ENCODE data around the gene ZNF646. TPM values are rescaled to one million over a fixed set of nuclear protein-coding genes. Genes with fewer than 3 reads are reported as not detected.

ZNF646 gene
- total and polyA plus RNA-seq, 7 experiments from 2014 or later = 3.9 to 49.1 (median 23.9) TPM

DNA sequence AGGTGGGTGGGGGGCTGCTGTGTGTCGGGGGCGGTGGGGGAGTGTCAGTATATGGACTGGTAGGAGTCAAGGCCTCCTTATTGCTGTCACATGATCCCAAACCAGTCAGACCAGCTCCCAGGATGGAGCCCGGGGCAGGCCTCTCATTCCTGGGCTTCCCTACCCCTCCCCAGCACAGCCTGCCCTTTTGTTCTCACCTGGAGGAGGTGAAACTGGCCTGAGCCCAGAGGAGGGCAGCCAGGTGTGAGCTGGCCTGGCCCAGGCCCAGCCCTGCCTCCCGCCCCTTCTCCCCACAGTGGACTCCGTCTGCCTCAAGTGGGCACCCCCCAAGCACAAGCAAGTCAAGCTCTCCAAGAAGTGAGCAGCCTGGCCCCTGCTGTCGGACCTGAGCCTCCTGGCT is 56.7 kb downstream of the ZNF646 start:
- Mint-ChIP-seq H3K36me3 (peaks cover 0 to 16% (median 4%) of the 10 kb centered on the region in 5 donors), H3K4me1 (peaks cover 3 to 20% (median 11%) of the 10 kb centered on the region in 7 donors), H3K27ac (no peak overlapping the region), H3K27me3 (no peaks in the 10 kb centered on the region), H3K4me3 (no peak overlapping the region), H3K9me3 (no peaks in the 10 kb centered on the region)
- ATAC-seq (no peak), DNase-seq (no peak)
- Histone ChIP-seq H3K4me1 (ENCODE audit: control insufficient read depth in 2 of 2, insufficient read depth in 2 of 2, low read length in 2 of 2) (no peaks in the 10 kb centered on the region), H3K4me3 (ENCODE audit: low read length) (no peak overlapping the region), H3K36me3 (ENCODE audit: control insufficient read depth in 2 of 3, insufficient read depth in 3 of 3, low read length in 3 of 3) (peaks cover 5 to 74% (median 9%) of the 10 kb centered on the region in 3 experiments), H3K9me3 (ENCODE audit: control insufficient read depth in 2 of 3, low read length in 3 of 3) (no peaks in the 10 kb centered on the region), H3K27ac (ENCODE audit: low read depth, low read length) (no peak overlapping the region), H3K27me3 (ENCODE audit: control insufficient read depth in 2 of 2, insufficient read depth in 2 of 2, low read length in 2 of 2) (no peaks in the 10 kb centered on the region)
- POLR2A ChIA-PET = interaction anchor here (1.9 kb wide), 1 partner anchor 11 kb away, joined by 8 read pairs; no protein-coding TSS in a partner anchor
- CTCF ChIA-PET = no interaction called here
- intact Hi-C loops (cut with micrococcal nuclease) = no loop called here

DNA sequence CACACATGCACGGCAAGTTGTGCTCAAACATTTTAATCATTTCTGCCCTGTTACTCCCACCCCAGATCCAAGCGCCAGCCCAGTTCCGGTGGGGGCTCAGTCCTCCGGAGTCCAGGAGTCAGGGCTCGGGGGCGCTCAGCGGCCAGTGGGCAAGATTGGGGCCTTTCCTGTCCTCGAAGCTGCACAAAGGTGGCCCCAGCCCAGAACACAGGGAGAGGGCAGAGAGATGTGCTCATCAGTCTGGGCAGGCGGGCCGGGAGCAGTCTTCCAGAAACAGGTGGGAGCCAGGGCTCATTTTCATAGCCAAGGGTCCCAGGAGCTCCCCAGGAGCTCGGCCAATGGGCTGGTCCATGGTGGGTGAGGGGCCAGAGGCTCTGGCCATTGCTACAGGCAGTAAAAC is 57.2 kb downstream of the ZNF646 start:
- Histone ChIP-seq H3K9me3 (ENCODE audit: control insufficient read depth in 2 of 3, low read length in 3 of 3) (no peaks in the 10 kb centered on the region), H3K36me3 (ENCODE audit: control insufficient read depth in 2 of 3, insufficient read depth in 3 of 3, low read length in 3 of 3) (peaks cover 5 to 70% (median 8%) of the 10 kb centered on the region in 3 experiments), H3K27me3 (ENCODE audit: control insufficient read depth in 2 of 2, insufficient read depth in 2 of 2, low read length in 2 of 2) (no peaks in the 10 kb centered on the region), H3K4me3 (ENCODE audit: low read length) (no peak overlapping the region), H3K4me1 (ENCODE audit: control insufficient read depth in 2 of 2, insufficient read depth in 2 of 2, low read length in 2 of 2) (no peaks in the 10 kb centered on the region), H3K27ac (ENCODE audit: low read depth, low read length) (no peak overlapping the region)
- ChIA-PET CTCF (interaction anchor here (1.1 kb wide), 1 partner anchor 20 kb away, joined by 3 read pairs; no protein-coding TSS in a partner anchor), POLR2A (interaction anchor here (0.7 to 1.9 kb wide), 2 partner anchors 10 to 71 kb away, joined by 3 to 8 read pairs; partner anchors contain the start of gene PYCARD)
- H3K36me3 Mint-ChIP-seq = peaks cover 0 to 11% (median 4%) of the 10 kb centered on the region in 5 donors
- intact Hi-C loops (cut with micrococcal nuclease) = no loop called here
- H3K9me3 Mint-ChIP-seq = no peaks in the 10 kb centered on the region
- DNase-seq (no peak), ATAC-seq (no peak)
- no peak overlapping the region for H3K27ac Mint-ChIP-seq
- H3K4me3 Mint-ChIP-seq = no peak overlapping the region
- peaks cover 3 to 15% (median 9%) of the 10 kb centered on the region in 7 donors for H3K4me1 Mint-ChIP-seq
- H3K27me3 Mint-ChIP-seq = no peaks in the 10 kb centered on the region

DNA sequence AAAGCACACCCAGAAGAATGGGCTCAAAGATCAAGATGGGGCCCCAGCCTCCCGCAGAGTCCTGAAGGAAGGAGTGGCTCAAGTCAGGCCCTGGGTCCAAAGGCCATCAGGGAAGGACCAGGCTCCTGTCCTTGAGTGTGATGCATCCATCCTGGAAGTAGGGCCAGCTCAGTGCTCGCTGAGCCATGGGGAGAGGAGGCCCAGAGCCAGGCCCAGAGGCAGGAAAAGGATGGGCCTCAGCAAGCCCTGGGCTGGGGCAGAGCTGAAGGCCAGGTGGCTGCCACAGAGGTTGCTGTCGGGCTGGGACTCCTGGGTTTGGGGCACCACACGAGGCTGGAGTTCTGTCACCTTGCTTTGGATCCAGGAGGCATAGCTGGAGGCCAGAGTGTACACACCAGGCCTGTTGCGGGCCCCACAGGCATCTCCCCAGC is 57.6 kb downstream of the ZNF646 start:
- Histone ChIP-seq H3K27ac (ENCODE audit: low read depth, low read length) (no peak overlapping the region), H3K27me3 (ENCODE audit: control insufficient read depth in 2 of 2, insufficient read depth in 2 of 2, low read length in 2 of 2) (no peaks in the 10 kb centered on the region), H3K4me3 (ENCODE audit: low read length) (no peak overlapping the region), H3K36me3 (ENCODE audit: control insufficient read depth in 2 of 3, insufficient read depth in 3 of 3, low read length in 3 of 3) (peaks cover 5 to 69% (median 8%) of the 10 kb centered on the region in 3 experiments), H3K4me1 (ENCODE audit: control insufficient read depth in 2 of 2, insufficient read depth in 2 of 2, low read length in 2 of 2) (no peaks in the 10 kb centered on the region), H3K9me3 (ENCODE audit: control insufficient read depth in 2 of 3, low read length in 3 of 3) (no peaks in the 10 kb centered on the region)
- no peak for ATAC-seq
- H3K27ac Mint-ChIP-seq = no peak overlapping the region
- peaks cover 3 to 14% (median 9%) of the 10 kb centered on the region in 7 donors for H3K4me1 Mint-ChIP-seq
- H3K9me3 Mint-ChIP-seq = no peaks in the 10 kb centered on the region
- no peak overlapping the region for H3K4me3 Mint-ChIP-seq
- POLR2A ChIA-PET = interaction anchor here (0.7 to 1.9 kb wide), 2 partner anchors 10 to 71 kb away, joined by 3 to 8 read pairs; partner anchors contain the start of gene PYCARD
- peaks cover 0 to 10% (median 4%) of the 10 kb centered on the region in 5 donors for H3K36me3 Mint-ChIP-seq
- H3K27me3 Mint-ChIP-seq = no peaks in the 10 kb centered on the region
- intact Hi-C loops (cut with micrococcal nuclease) = no loop called here
- CTCF ChIA-PET = interaction anchor here (1.1 kb wide), 1 partner anchor 20 kb away, joined by 3 read pairs; no protein-coding TSS in a partner anchor
- DNase-seq = no peak

GRCh38 chr16:31132303-31132979 is 58.2 kb downstream of the ZNF646 start:
- ATAC-seq = no peak
- Histone ChIP-seq H3K27ac (ENCODE audit: low read depth, low read length) (no peak overlapping the region), H3K36me3 (ENCODE audit: control insufficient read depth in 2 of 3, insufficient read depth in 3 of 3, low read length in 3 of 3) (peaks cover 5 to 63% (median 6%) of the 10 kb centered on the region in 3 experiments), H3K27me3 (ENCODE audit: control insufficient read depth in 2 of 2, insufficient read depth in 2 of 2, low read length in 2 of 2) (no peaks in the 10 kb centered on the region), H3K9me3 (ENCODE audit: control insufficient read depth in 2 of 3, low read length in 3 of 3) (no peaks in the 10 kb centered on the region), H3K4me1 (ENCODE audit: control insufficient read depth in 2 of 2, insufficient read depth in 2 of 2, low read length in 2 of 2) (no peaks in the 10 kb centered on the region), H3K4me3 (ENCODE audit: low read length) (no peak overlapping the region)
- Mint-ChIP-seq H3K4me3 (no peak overlapping the region), H3K36me3 (peaks cover 0 to 10% (median 4%) of the 10 kb centered on the region in 5 donors), H3K27ac (no peak overlapping the region), H3K4me1 (peaks cover 3 to 14% (median 9%) of the 10 kb centered on the region in 7 donors), H3K27me3 (no peaks in the 10 kb centered on the region), H3K9me3 (no peaks in the 10 kb centered on the region)
- no peak for DNase-seq
- POLR2A ChIA-PET = no interaction called here
- intact Hi-C loops (cut with micrococcal nuclease) = no loop called here
- CTCF ChIA-PET = interaction anchor here (1.1 kb wide), 1 partner anchor 21 kb away, joined by 3 read pairs; no protein-coding TSS in a partner anchor

DNA sequence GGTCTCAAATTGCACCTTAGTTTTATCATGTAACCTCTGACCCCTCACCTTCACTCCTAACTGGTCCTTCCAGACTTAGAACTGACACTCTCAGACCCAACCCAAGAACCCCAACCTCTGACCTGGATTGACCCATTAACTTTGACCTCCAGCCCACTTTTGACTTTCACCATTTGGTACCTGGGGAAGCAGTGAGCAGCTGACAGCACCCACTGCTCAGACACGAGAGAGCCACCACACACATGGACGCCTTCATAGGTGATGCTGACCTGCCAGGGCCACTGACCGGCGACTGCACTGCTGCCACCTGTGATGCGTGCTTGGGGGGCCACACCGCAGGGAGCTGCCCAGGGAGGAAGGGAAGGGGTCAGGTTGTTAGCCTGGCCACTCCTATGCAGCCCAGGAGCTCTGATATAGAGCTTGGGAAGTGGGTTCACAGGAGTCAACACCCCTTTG is 58.9 kb downstream of the ZNF646 start:
- ATAC-seq = no peak
- peaks cover 0 to 57% (median 5%) of the 10 kb centered on the region in 3 experiments for H3K36me3 ChIP-seq (ENCODE audit: control insufficient read depth in 2 of 3, insufficient read depth in 3 of 3, low read length in 3 of 3)
- no peaks in the 10 kb centered on the region for H3K27me3 ChIP-seq (ENCODE audit: control insufficient read depth in 2 of 2, insufficient read depth in 2 of 2, low read length in 2 of 2)
- Mint-ChIP-seq H3K4me3 (no peak overlapping the region), H3K36me3 (peaks cover 0 to 6% (median 1%) of the 10 kb centered on the region in 5 donors), H3K4me1 (peaks cover 0 to 10% (median 7%) of the 10 kb centered on the region in 7 donors), H3K27ac (peak overlapping the region in 4 of 9 donors; percentile 9 to 73 (median 34)), H3K27me3 (no peaks in the 10 kb centered on the region), H3K9me3 (no peaks in the 10 kb centered on the region)
- CTCF ChIA-PET = interaction anchor here (0.6 kb wide), 1 partner anchor 246 kb away, joined by 3 read pairs; no protein-coding TSS in a partner anchor
- no peak for DNase-seq
- no peak overlapping the region for H3K27ac ChIP-seq (ENCODE audit: low read depth, low read length)
- H3K4me1 ChIP-seq (ENCODE audit: control insufficient read depth in 2 of 2, insufficient read depth in 2 of 2, low read length in 2 of 2) = no peaks in the 10 kb centered on the region
- POLR2A ChIA-PET = no interaction called here
- no peak overlapping the region for H3K4me3 ChIP-seq (ENCODE audit: low read length)
- intact Hi-C loops (cut with micrococcal nuclease) = no loop called here
- no peaks in the 10 kb centered on the region for H3K9me3 ChIP-seq (ENCODE audit: control insufficient read depth in 2 of 3, low read length in 3 of 3)
